H1 (cell line): Measurements from ENCODE around the gene FADS3. TPM values are rescaled to one million over a fixed set of nuclear protein-coding genes. Genes with fewer than 3 reads are reported as not detected.
A peak's percentile ranks its signal among the peaks of the same experiment; 100 is the strongest.

Experiments
- CTCF ChIA-PET: fragments of 300-600 bp; sonication (Branson Sonifier 250); formaldehyde crosslinking; loops from one replicate; lab custom pipeline; 2021; ENCODE audit not compliant: partially characterized antibody; lab: Charles Lee
- POLR2A ChIA-PET: fragments of 300-600 bp; sonication (Branson Sonifier 250); formaldehyde crosslinking; loops from one replicate; lab custom pipeline; 2021; ENCODE audit warnings: inconsistent platforms; ENCODE audit not compliant: partially characterized antibody; lab: Charles Lee
- DNase-seq, 2 experiments: peaks; one replicate each; pipeline versions ENCODE4 v3.0.0 to v3.0.0-alpha.2; 2010 to 2022; ENCODE audit warnings: low spot score in 2 of 2, low read depth in 1 of 2, mixed read lengths in 1 of 2
- FAIRE-seq: peaks from 2 replicates; lab custom pipeline; 2011; peaks lifted over from hg19 to GRCh38; lab: Jason Lieb, UNC
- H2AFZ ChIP-seq: 2 replicates; pipeline ENCODE4 v1.8.1; 2012; ENCODE audit warnings: low read length, inconsistent platforms
- H2AK5ac ChIP-seq: 2 replicates; pipeline ENCODE4 v1.6.1; 2013; ENCODE audit warnings: low read depth, low read length
- H2BK120ac ChIP-seq: replicated peaks from 2 replicates; pipeline ENCODE3; 2013; ENCODE audit warnings: low read depth, low read length, inconsistent platforms
- H2BK12ac ChIP-seq: 2 replicates; pipeline ENCODE4 v1.6.1; 2013; ENCODE audit warnings: low read depth, low read length
- H2BK15ac ChIP-seq: 2 replicates; pipeline ENCODE4 v1.6.1; 2013; ENCODE audit warnings: low read length
- H2BK20ac ChIP-seq: 2 replicates; pipeline ENCODE4 v1.6.1; 2013; ENCODE audit warnings: low read length
- H2BK5ac ChIP-seq: 2 replicates; pipeline ENCODE4 v1.6.1; 2013; ENCODE audit warnings: low read depth, low read length
- H3K14ac ChIP-seq: 2 replicates; pipeline ENCODE4 v1.6.1; 2013; ENCODE audit warnings: inconsistent platforms; ENCODE audit not compliant: insufficient read length
- H3K18ac ChIP-seq: 2 replicates; pipeline ENCODE4 v1.6.1; 2013; ENCODE audit warnings: low read length; ENCODE audit errors: extremely low read depth
- H3K23ac ChIP-seq: 2 replicates; pipeline ENCODE4 v1.6.1; 2013; ENCODE audit warnings: inconsistent platforms; ENCODE audit not compliant: insufficient read length
- H3K23me2 ChIP-seq: 2 replicates; pipeline ENCODE4 v1.6.1; 2013; ENCODE audit warnings: low read depth, low read length
- H3K27ac ChIP-seq: 2 replicates; pipeline ENCODE4 v1.6.1; 2011; ENCODE audit warnings: low read depth, low read length, inconsistent platforms
- H3K27me3 ChIP-seq, 4 experiments: replicated peaks in 1 of 4; 1 replicate in 1 of 4; 2 replicates in 3 of 4; pipeline versions ENCODE4 v1.6.1 to v1.8.1; 2011 to 2013; ENCODE audit warnings: low read length in 3 of 4, mild to moderate bottlenecking in 3 of 4, inconsistent platforms in 2 of 4, mixed read lengths in 2 of 4, moderate library complexity in 1 of 4; ENCODE audit not compliant: control insufficient read depth in 3 of 4, insufficient read depth in 3 of 4; ENCODE audit errors: extremely low read depth in 1 of 4
- H3K36me3 ChIP-seq, 4 experiments: 2 replicates each; pipeline versions ENCODE4 v1.6.1 to v1.8.1; 2011 to 2013; ENCODE audit warnings: mild to moderate bottlenecking in 4 of 4, low read length in 3 of 4, moderate library complexity in 2 of 4, control low read depth in 1 of 4, inconsistent platforms in 1 of 4; ENCODE audit not compliant: insufficient read depth in 4 of 4, control insufficient read depth in 2 of 4
- H3K4ac ChIP-seq: replicated peaks from 2 replicates; pipeline ENCODE3; 2013; ENCODE audit warnings: low read length, low read depth, mixed read lengths, inconsistent platforms; ENCODE audit not compliant: insufficient read length
- H3K4me1 ChIP-seq, 4 experiments: replicated peaks in 1 of 4; 1 replicate in 1 of 4; 2 replicates in 3 of 4; pipeline versions ENCODE4 v1.6.1 to v1.8.1; 2011 to 2013; ENCODE audit warnings: low read length in 3 of 4, inconsistent platforms in 2 of 4, mixed read lengths in 1 of 4; ENCODE audit not compliant: insufficient read depth in 4 of 4, control insufficient read depth in 3 of 4
- H3K4me2 ChIP-seq, 2 experiments: 2 replicates each; pipeline versions ENCODE4 v1.6.1 to v1.8.1; 2011 to 2013; ENCODE audit warnings: low read depth in 2 of 2, low read length in 2 of 2, control low read depth in 1 of 2, inconsistent platforms in 1 of 2, mild to moderate bottlenecking in 1 of 2; ENCODE audit not compliant: insufficient read depth in 1 of 2
- H3K4me3 ChIP-seq, 4 experiments: fragments of 200-600, 300-600 bp in 1 of 4; sonication (generic), shearing (Covaris generic), sonication (Bioruptor Twin) in 1 of 4; 2 replicates each; pipeline versions ENCODE4 v1.5.1 to v1.8.1; 2011 to 2016; ENCODE audit warnings: low read length in 4 of 4, low read depth in 3 of 4, control low read depth in 2 of 4, inconsistent platforms in 2 of 4, mild to moderate bottlenecking in 2 of 4, mixed read lengths in 1 of 4, moderate library complexity in 1 of 4; ENCODE audit not compliant: insufficient read depth in 2 of 4; ENCODE audit errors: extremely low read depth in 1 of 4
- H3K56ac ChIP-seq: replicated peaks from 2 replicates; pipeline ENCODE3; 2013; ENCODE audit warnings: low read depth, mild to moderate bottlenecking, mixed read lengths, low read length, inconsistent platforms; ENCODE audit not compliant: insufficient read length
- H3K79me1 ChIP-seq: 2 replicates; pipeline ENCODE4 v1.6.1; 2013; ENCODE audit warnings: low read depth, low read length, control low read depth
- H3K79me2 ChIP-seq, 2 experiments: 2 replicates each; pipeline versions ENCODE4 v1.6.1 to v1.8.1; 2012 to 2013; ENCODE audit warnings: low read length in 2 of 2, mild to moderate bottlenecking in 2 of 2, inconsistent platforms in 1 of 2; ENCODE audit not compliant: insufficient read depth in 2 of 2, control insufficient read depth in 1 of 2
- H3K9ac ChIP-seq, 4 experiments: replicated peaks in 1 of 4; 1 replicate in 1 of 4; 2 replicates in 3 of 4; pipeline versions ENCODE4 v1.6.1 to v1.8.1; 2011 to 2013; ENCODE audit warnings: low read depth in 3 of 4, low read length in 3 of 4, control low read depth in 2 of 4, mild to moderate bottlenecking in 2 of 4, moderate library complexity in 2 of 4, inconsistent platforms in 1 of 4; ENCODE audit errors: extremely low read depth in 1 of 4
- H3K9me3 ChIP-seq, 2 experiments: 2 replicates each; pipeline versions ENCODE4 v1.6.1 to v1.8.1; 2012 to 2013; ENCODE audit warnings: mild to moderate bottlenecking in 2 of 2, moderate library complexity in 2 of 2, control low read depth in 1 of 2, inconsistent platforms in 1 of 2, low read depth in 1 of 2, low read length in 1 of 2, mixed read lengths in 1 of 2; ENCODE audit not compliant: insufficient read depth in 2 of 2
- H4K20me1 ChIP-seq, 2 experiments: replicated peaks in 1 of 2; 2 replicates each; pipeline versions ENCODE3 to v1.8.1; 2011 to 2013; ENCODE audit warnings: inconsistent platforms in 2 of 2, low read length in 2 of 2, mild to moderate bottlenecking in 1 of 2; ENCODE audit not compliant: insufficient read depth in 2 of 2, control insufficient read depth in 1 of 2
- H4K5ac ChIP-seq: 2 replicates; pipeline ENCODE4 v1.6.1; 2013; ENCODE audit warnings: low read length, low read depth, mixed read lengths, inconsistent platforms; ENCODE audit not compliant: insufficient read length
- H4K8ac ChIP-seq: 2 replicates; pipeline ENCODE4 v1.8.0; 2013; ENCODE audit warnings: mild to moderate bottlenecking, moderate library complexity, low read length, inconsistent platforms; ENCODE audit not compliant: insufficient read depth; ENCODE audit errors: extremely low read depth
- H4K91ac ChIP-seq: replicated peaks from 2 replicates; pipeline ENCODE3; 2013; ENCODE audit warnings: low read length, mixed read lengths, inconsistent platforms; ENCODE audit not compliant: insufficient read length
- CEBPB ChIP-seq: IDR thresholded peaks from 2 replicates; pipeline ENCODE4 v1.6.1; 2012; ENCODE audit warnings: low read depth, low read length
- NANOG ChIP-seq: IDR thresholded peaks from 2 replicates; pipeline ENCODE4 v1.6.1; 2011; ENCODE audit warnings: low read length, low read depth, mild to moderate bottlenecking, inconsistent platforms; ENCODE audit not compliant: insufficient read depth, poor library complexity, severe bottlenecking
- SIN3A ChIP-seq, 2 experiments: IDR thresholded peaks in 1 of 2; conservative IDR thresholded peaks in 1 of 2; 2 replicates each; pipeline ENCODE4 v1.6.1; 2011 to 2012; ENCODE audit warnings: low read length in 2 of 2, improper control_type of control experiment in 1 of 2, low read depth in 1 of 2, mild to moderate bottlenecking in 1 of 2
- WGBS, 2 experiments: shearing (Covaris generic) in 1 of 2; methylation state at CpG; one replicate each; pipeline versions ENCODE4 v1.1.6 to v1.1.7; 2013 to 2015; ENCODE audit warnings: low lambda C conversion rate in 2 of 2, mixed read lengths in 2 of 2, inconsistent platforms in 1 of 2, low coverage in 1 of 2, missing lambda C conversion rate in 1 of 2; ENCODE audit not compliant: insufficient replicate concordance in 2 of 2, insufficient coverage in 1 of 2, insufficient read length in 1 of 2; ENCODE audit errors: extremely low coverage in 1 of 2, missing lambda C conversion rate in 1 of 2; 5-methylcytosine and 5-hydroxymethylcytosine counted together
- polyA plus RNA-seq, 7 experiments: library from polyadenylated mRNA; depleted of rRNA in 3 of 7; stranded (reverse) in 5 of 7; unstranded in 2 of 7; fragments of >200 nt in 5 of 7; fragments of 200-250 nt in 2 of 7; gene quantifications; 1 replicate in 5 of 7; 2 replicates in 1 of 7; 4 replicates in 1 of 7; pipeline versions ENCODE4 v1.2.1 to v1.2.3, GENCODE V29; 2011 to 2013; ENCODE audit warnings: missing spikeins in 2 of 7, mixed read lengths in 2 of 7
- total RNA-seq: library from RNA; stranded (reverse); fragmentation: NEBNext Ultra II Directional; extraction: Animal tissue kit (Norgen Biotek cat#: 25700); gene quantifications from 2 replicates; pipeline ENCODE4 v1.2.1, GENCODE V29; 2021

Gene FADS3
- total and polyA plus RNA-seq, 2 of the 8 experiments (the other 6 are each of a cell fraction or from before 2014, with no cell fraction given): 43.8 to 76.3 TPM

GRCh38 chr11:61899146-61899841, 7.9 kb upstream of the FADS3 start:
- H2BK15ac ChIP-seq: no peak overlapping the region
- no peak overlapping the region for H3K4ac ChIP-seq
- no peak overlapping the region for H4K5ac ChIP-seq
- H3K4me1 ChIP-seq: peaks cover 0 to 18% (median 4%) of the 10 kb centered on the region in 4 experiments; a peak in 6 of 7 replicates
- no peak overlapping the region for H4K8ac ChIP-seq
- H3K36me3 ChIP-seq: no peaks in the 10 kb centered on the region
- no peak overlapping the region for H3K4me2 ChIP-seq
- WGBS, 2 experiments: 56% methylated on average over 27 of the region's 27 CpGs; no CpG with 5 or more reads in 1 of the 2 experiments
- peak; percentile 78 to 100 for DNase-seq
- H2BK20ac ChIP-seq: no peak overlapping the region
- H2AK5ac ChIP-seq: no peak overlapping the region
- no peak overlapping the region; the same call in 1 of the 2 replicates for H2BK5ac ChIP-seq
- no peak overlapping the region; the same call in 1 of the 2 replicates for H3K18ac ChIP-seq
- no peak overlapping the region for H3K56ac ChIP-seq
- H3K23me2 ChIP-seq: no peaks in the 10 kb centered on the region
- H3K23ac ChIP-seq: no peak overlapping the region
- no peaks in the 10 kb centered on the region for H3K79me2 ChIP-seq
- H3K79me1 ChIP-seq: no peaks in the 10 kb centered on the region
- no peak overlapping the region for H3K14ac ChIP-seq
- ChIA-PET CTCF (interaction anchor here (0.6 to 23.2 kb wide), 59 partner anchors 13 to 333 kb away, joined by 3 to 658 read pairs (median 5); partner anchors contain the start of genes BEST1, FTH1, RAB3IL1 and SCGB1D1), POLR2A (interaction anchor here (0.7 to 15.5 kb wide), 7 partner anchors 24 to 182 kb away, joined by 3 to 137 read pairs (median 4); partner anchors contain the start of genes BEST1 and FTH1)
- H4K91ac ChIP-seq: peak overlapping the region; percentile 71
- no peak overlapping the region for H3K4me3 ChIP-seq
- H2BK120ac ChIP-seq: no peak overlapping the region
- H2BK12ac ChIP-seq: no peak overlapping the region
- H3K27ac ChIP-seq: no peak overlapping the region
- H3K27me3 ChIP-seq: no peaks in the 10 kb centered on the region
- no peak overlapping the region for H3K9ac ChIP-seq
- no peak overlapping the region for H2AFZ ChIP-seq
- H3K9me3 ChIP-seq: no peaks in the 10 kb centered on the region
- FAIRE-seq: peak; percentile 74
- no peaks in the 10 kb centered on the region for H4K20me1 ChIP-seq
- TF ChIP-seq NANOG: no peak
- TF ChIP-seq CEBPB: 0 out of 2 replicates have a peak, but pooled peaks have one; percentile 10
- peak in 1 of 2 experiments; percentile 55; a peak in 1 of 4 replicates for TF ChIP-seq SIN3A (conservative IDR thresholded peaks at IDR 0.05 in 1 of 2, IDR thresholded peaks at IDR 0.05 in 1 of 2; ENCODE audit: low read depth in 1 of 2, low read length in 2 of 2)
